SK-N-MC (cell line): ENCODE results near the gene TEKT4.

Source experiments
- EZH2 ChIP-seq: fragments of 200-600 bp; sonication (generic); IDR thresholded peaks from one replicate; pipeline ENCODE4 v1.6.1; 2017; ENCODE audit warnings: antibody characterized with exemption
- POLR2AphosphoS5 ChIP-seq: IDR thresholded peaks from 2 replicates; pipeline ENCODE4 v1.6.1; 2012; ENCODE audit warnings: mild to moderate bottlenecking, low read depth, low read length, borderline replicate concordance

DNA sequence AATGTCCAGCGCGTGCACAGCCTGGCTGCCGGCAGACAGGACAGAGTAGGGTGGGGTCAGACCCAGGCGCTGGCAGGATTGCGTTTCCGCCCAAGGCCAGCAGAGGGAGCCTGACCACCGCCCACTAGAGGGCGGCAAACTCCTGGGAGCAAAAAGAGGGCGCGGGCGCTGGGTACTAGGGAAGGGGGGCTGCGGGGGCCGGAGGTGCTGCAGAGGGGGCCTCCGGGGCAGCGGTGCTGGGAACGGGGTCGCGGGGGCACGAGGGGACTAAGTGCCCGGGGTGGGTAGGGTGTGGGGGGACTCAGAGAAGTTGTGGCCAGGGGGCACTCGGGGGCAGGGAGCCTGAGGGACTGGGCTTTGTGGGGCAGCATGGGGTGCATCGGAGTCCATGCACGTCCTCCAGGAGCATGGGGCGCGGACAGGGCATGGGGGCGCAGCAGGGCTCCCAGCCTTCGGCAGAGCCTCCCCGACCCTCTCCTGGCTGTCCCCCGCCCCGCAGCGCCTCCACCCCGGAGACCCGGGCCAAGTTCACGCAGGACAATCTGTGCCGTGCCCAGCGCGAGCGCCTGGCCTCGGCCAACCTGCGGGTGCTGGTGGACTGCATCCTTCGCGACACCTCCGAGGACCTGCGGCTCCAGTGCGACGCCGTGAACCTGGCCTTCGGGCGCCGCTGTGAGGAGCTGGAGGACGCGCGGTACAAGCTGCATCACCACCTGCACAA lies 3.2 kb downstream of the TEKT4 start:
- no peak for TF ChIP-seq EZH2
- no peak for TF ChIP-seq POLR2AphosphoS5
